GM12801 (cell line): Measurements from ENCODE around the gene ZNF423.

Source experiments
- CTCF ChIP-seq: IDR thresholded peaks from one replicate; pipeline ENCODE4 v1.5.1; 2011; ENCODE audit warnings: control low read depth; ENCODE audit not compliant: insufficient read length; ENCODE audit errors: extremely low read depth

Gene ZNF423

GRCh38 chr16:49800441-49800840 lies 55.5 kb downstream of the ZNF423 start:
- TF ChIP-seq CTCF: no peak

- TF ChIP-seq CTCF: no peak
Measured at GRCh38 chr16:49799172-49799571, 56.7 kb downstream of the ZNF423 start.

- no peak for TF ChIP-seq CTCF
Measured at GRCh38 chr16:49795513-49795912, 60.4 kb downstream of the ZNF423 start.

- TF ChIP-seq CTCF: no peak
Measured at GRCh38 chr16:49793244-49793643, 62.7 kb downstream of the ZNF423 start.

- TF ChIP-seq CTCF: no peak
Measured at GRCh38 chr16:49789616-49790015, 66.3 kb downstream of the ZNF423 start.

- no peak for TF ChIP-seq CTCF
Measured at GRCh38 chr16:49788986-49789385, 66.9 kb downstream of the ZNF423 start.

GRCh38 chr16:49788572-49788971 lies 67.3 kb downstream of the ZNF423 start:
- no peak for TF ChIP-seq CTCF
